ENCODE results near the gene BRD9. TPM values are rescaled to one million over a fixed set of nuclear protein-coding genes. Genes with fewer than 3 reads are reported as not detected.

The BRD9 gene
- total and polyA plus RNA-seq, 2 experiments from 2014 or later, result 24.5 to 36.9 TPM

DNA sequence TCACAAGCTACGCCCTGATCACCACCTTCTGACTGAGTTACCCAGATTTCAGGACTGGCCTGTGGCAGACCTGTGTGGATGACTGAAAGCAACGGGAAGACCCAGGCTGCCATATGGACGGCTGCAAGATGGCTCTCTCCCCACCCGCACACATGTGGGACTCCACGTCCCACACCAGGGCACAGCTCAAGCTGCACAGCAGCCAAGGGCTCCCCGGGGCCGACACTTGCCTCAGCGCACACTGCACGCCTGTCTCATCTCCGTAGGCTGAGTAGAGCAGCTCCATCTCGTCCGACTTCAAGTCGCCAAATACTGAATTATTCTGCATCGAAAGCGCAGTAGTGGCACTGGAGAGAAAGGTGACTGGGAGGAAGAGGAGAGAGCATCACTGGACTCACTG is 14.5 kb downstream of the BRD9 start:
- DNase-seq (ENCODE audit: low read depth in 1 of 2, low spot score in 1 of 2), result no peak
- no peak overlapping the region for H3K4me3 ChIP-seq
- TF ChIP-seq, protein P1, sequence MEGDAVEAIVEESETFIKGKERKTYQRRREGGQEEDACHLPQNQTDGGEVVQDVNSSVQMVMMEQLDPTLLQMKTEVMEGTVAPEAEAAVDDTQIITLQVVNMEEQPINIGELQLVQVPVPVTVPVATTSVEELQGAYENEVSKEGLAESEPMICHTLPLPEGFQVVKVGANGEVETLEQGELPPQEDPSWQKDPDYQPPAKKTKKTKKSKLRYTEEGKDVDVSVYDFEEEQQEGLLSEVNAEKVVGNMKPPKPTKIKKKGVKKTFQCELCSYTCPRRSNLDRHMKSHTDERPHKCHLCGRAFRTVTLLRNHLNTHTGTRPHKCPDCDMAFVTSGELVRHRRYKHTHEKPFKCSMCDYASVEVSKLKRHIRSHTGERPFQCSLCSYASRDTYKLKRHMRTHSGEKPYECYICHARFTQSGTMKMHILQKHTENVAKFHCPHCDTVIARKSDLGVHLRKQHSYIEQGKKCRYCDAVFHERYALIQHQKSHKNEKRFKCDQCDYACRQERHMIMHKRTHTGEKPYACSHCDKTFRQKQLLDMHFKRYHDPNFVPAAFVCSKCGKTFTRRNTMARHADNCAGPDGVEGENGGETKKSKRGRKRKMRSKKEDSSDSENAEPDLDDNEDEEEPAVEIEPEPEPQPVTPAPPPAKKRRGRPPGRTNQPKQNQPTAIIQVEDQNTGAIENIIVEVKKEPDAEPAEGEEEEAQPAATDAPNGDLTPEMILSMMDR (IDR thresholded peaks at IDR 0.05; ENCODE audit: low read depth, low read length), result no peak
- no peaks in the 10 kb centered on the region for H3K4me1 ChIP-seq (ENCODE audit: low read depth)
- no peak overlapping the region for H3K27ac ChIP-seq
- H3K27me3 ChIP-seq, result no peaks in the 10 kb centered on the region
- H3K9me3 ChIP-seq (ENCODE audit: low read depth), result no peaks in the 10 kb centered on the region
- peaks cover 26% of the 10 kb centered on the region for H3K36me3 ChIP-seq

DNA sequence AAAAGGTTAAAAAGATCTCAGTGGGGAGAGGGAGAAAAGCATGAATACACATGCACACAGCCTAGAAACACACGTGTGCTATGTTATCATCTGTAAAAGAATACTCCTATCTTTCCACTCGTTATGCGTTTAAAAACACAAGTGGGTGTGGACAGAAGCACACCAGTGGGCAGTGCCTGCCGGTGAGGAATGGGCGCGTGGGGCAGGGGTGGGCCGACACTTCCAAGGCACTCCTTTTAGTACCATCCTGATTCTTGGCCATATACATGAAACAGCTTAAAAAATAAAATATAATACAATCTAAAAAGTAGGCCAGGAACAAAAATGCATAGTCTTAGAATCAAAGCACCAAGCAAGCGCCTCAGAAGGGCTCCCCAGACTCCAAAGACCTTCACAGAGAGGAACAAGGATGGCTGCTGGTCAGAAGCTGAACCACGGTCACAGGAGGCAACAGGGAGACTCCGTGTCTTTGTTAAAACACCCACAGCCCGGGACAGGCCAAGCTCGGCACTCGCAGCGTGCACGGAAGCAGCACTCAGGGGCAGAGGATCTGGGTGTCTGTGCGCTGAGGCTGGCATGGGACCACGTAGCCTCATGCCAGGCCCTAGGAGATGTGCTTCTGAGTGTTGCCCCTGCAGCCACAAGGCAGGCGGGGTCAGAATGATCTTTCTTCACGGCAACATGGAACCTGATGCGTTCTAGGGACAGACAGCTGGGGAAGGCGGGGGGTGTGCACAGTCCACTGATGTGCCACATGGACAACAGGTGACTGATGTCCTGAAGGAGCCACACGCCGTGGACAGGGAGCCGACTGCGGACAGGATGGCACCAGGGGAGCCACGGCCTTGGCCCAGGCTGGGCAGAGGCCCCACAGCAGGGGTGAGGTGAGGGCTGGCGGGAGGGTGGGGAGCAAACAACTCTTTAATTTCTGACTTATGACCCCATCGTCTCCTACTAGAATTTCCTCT is 15.9 kb downstream of the BRD9 start:
- no peak for DNase-seq (ENCODE audit: low read depth in 1 of 2, low spot score in 1 of 2)

DNA sequence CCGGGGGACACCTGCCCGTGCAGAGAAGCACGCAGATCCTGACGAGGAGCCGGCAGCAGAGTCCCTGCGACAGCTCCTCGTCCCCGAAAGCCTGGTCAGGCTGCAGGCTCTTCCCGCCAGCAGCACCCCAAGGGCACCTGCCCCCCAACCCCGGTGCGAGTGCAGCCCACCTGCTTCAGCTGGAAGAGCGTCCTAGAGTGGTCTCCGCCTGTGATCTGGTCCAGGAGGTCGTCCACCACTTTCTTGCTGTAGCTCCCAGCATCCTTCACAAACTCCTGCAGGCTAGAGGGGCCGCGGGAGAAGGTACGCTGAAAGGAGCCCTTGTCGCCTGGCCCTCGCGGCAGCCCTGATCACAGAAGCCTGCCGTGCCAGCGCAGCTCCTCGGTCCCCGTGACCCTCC is 16.7 kb downstream of the BRD9 start:
- TF ChIP-seq, protein P1 (IDR thresholded peaks at IDR 0.05; ENCODE audit: low read depth, low read length), result no peak
- no peaks in the 10 kb centered on the region for H3K27me3 ChIP-seq
- H3K4me1 ChIP-seq (ENCODE audit: low read depth), result no peaks in the 10 kb centered on the region
- DNase-seq (ENCODE audit: low read depth in 1 of 2, low spot score in 1 of 2), result no peak
- H3K36me3 ChIP-seq, result peaks cover 31% of the 10 kb centered on the region
- no peak overlapping the region for H3K27ac ChIP-seq
- no peak overlapping the region for H3K4me3 ChIP-seq
- no peaks in the 10 kb centered on the region for H3K9me3 ChIP-seq (ENCODE audit: low read depth)

More for the DNA sequence above, 15.9 kb downstream of the BRD9 start:
- Histone ChIP-seq H3K4me1 (ENCODE audit: low read depth) (no peaks in the 10 kb centered on the region), H3K36me3 (peaks cover 25% of the 10 kb centered on the region), H3K27ac (no peak overlapping the region), H3K9me3 (ENCODE audit: low read depth) (no peaks in the 10 kb centered on the region), H3K4me3 (no peak overlapping the region), H3K27me3 (no peaks in the 10 kb centered on the region)
- TF ChIP-seq, protein P1 (IDR thresholded peaks at IDR 0.05; ENCODE audit: low read depth, low read length), result no peak

DNA sequence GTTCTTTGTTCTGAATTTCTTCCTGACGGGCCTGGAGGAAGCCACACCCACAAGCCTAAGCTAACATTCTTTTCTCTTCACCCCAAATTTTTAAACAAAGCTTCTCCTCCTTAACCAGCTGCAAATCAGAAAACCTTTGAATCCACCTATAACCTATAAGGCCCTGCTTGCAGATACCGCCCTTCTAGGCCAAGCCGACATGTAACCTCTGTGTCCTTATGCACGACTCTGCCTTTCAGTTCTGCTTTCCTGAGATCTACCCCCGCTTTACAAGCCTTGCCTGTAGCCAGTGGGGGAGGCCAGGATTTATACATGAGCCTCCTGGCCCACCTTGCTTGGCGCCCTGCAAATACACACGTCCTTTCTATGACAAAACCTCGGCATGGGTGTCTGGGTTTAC is 19.3 kb downstream of the BRD9 start:
- DNase-seq (ENCODE audit: low read depth in 1 of 2, low spot score in 1 of 2), result no peak
- H3K36me3 ChIP-seq, result peaks cover 54% of the 10 kb centered on the region
- TF ChIP-seq, protein P1 (IDR thresholded peaks at IDR 0.05; ENCODE audit: low read depth, low read length), result no peak

DNA sequence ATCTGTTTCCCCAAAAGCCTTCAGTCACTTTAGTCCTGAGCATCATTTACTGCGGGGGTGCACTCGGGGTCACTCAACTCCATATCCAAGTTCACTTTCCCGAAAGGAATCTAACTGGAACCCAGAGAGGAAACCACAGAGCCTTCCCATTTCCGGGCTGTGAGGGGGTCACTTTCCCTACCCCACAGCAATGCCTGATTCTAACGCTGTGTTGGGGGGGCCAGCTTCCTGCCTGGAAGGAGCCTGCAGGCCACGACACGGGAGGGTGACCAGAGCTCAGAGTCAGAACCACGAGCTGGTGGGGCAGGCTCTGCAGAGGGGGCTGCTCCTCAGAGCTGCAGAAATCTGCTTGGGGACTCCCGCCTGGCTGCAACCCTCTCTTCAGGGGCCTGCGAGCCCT is 20.3 kb downstream of the BRD9 start:
- H3K4me1 ChIP-seq (ENCODE audit: low read depth), result no peaks in the 10 kb centered on the region
- no peaks in the 10 kb centered on the region for H3K9me3 ChIP-seq (ENCODE audit: low read depth)
- no peak overlapping the region for H3K4me3 ChIP-seq
- TF ChIP-seq, protein P1 (IDR thresholded peaks at IDR 0.05; ENCODE audit: low read depth, low read length), result no peak
- no peaks in the 10 kb centered on the region for H3K27me3 ChIP-seq
- H3K36me3 ChIP-seq, result peaks cover 53% of the 10 kb centered on the region
- no peak overlapping the region for H3K27ac ChIP-seq
- DNase-seq (ENCODE audit: low read depth in 1 of 2, low spot score in 1 of 2), result no peak

More for the DNA sequence above, 19.3 kb downstream of the BRD9 start:
- no peaks in the 10 kb centered on the region for H3K4me1 ChIP-seq (ENCODE audit: low read depth)
- no peaks in the 10 kb centered on the region for H3K27me3 ChIP-seq
- no peak overlapping the region for H3K27ac ChIP-seq
- H3K9me3 ChIP-seq (ENCODE audit: low read depth), result no peaks in the 10 kb centered on the region
- H3K4me3 ChIP-seq, result no peak overlapping the region

Measured in cardiac muscle cell (in vitro differentiated cells and primary cell).